Measurements from ENCODE around the gene SAA4.

DNA sequence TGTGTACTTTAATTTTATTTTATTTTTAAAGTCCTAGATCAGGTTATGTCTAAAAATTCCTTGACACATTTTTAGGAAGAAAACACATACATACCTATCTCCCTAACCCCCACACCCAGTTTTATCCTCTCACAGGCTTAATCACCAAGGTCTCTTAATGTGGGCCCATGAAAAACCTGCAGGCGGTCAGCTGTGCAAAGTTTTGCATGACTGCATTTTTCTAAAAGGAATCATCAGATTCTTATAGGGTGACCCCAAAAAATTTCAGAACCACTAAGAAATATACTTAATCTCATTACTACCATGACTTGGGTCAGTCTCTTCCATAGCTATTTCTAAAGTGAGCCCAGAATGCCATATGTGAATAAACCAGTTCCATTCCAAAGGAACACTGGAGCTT is 49.2 kb upstream of the SAA4 start:
- TF ChIP-seq, protein P1, sequence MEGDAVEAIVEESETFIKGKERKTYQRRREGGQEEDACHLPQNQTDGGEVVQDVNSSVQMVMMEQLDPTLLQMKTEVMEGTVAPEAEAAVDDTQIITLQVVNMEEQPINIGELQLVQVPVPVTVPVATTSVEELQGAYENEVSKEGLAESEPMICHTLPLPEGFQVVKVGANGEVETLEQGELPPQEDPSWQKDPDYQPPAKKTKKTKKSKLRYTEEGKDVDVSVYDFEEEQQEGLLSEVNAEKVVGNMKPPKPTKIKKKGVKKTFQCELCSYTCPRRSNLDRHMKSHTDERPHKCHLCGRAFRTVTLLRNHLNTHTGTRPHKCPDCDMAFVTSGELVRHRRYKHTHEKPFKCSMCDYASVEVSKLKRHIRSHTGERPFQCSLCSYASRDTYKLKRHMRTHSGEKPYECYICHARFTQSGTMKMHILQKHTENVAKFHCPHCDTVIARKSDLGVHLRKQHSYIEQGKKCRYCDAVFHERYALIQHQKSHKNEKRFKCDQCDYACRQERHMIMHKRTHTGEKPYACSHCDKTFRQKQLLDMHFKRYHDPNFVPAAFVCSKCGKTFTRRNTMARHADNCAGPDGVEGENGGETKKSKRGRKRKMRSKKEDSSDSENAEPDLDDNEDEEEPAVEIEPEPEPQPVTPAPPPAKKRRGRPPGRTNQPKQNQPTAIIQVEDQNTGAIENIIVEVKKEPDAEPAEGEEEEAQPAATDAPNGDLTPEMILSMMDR (conservative IDR thresholded peaks at IDR 0.05; ENCODE audit: low read depth in 2 of 2): no peak
- TF ChIP-seq POLR2AphosphoS5 (IDR thresholded peaks at IDR 0.05; ENCODE audit: low read depth) (no peak), REST (IDR thresholded peaks at IDR 0.05; ENCODE audit: unreplicated experiment) (no peak), EZH2 (IDR thresholded peaks at IDR 0.05; ENCODE audit: low read depth, unreplicated experiment) (no peak), CREB1 (CRISPR knock-in tag; IDR thresholded peaks at IDR 0.05; ENCODE audit: low read depth) (no peak), EZH2phosphoT487 (IDR thresholded peaks at IDR 0.05; ENCODE audit: unreplicated experiment) (no peak), NANOG (IDR thresholded peaks at IDR 0.05; ENCODE audit: borderline replicate concordance) (no peak), JUNB (IDR thresholded peaks at IDR 0.05; ENCODE audit: unreplicated experiment) (no peak), ZNF114 (CRISPR knock-in tag; IDR thresholded peaks at IDR 0.05) (no peak), ZNF331 (CRISPR knock-in tag; IDR thresholded peaks at IDR 0.05; ENCODE audit: low read depth) (no peak)

All from GM23338 (cell line).